Spleen (tissue), 11 donors: Measurements from ENCODE around the gene GLYATL3. TPM values are rescaled to one million over a fixed set of nuclear protein-coding genes. Genes with fewer than 3 reads are reported as not detected.

Source experiments
- DNase-seq: peaks from one replicate; pipeline ENCODE4 v3.0.0-alpha.2; 2020
- H3K27ac ChIP-seq, 8 donors: fragments of 200-600 bp; sonication (generic) in 7 of 8; 1 replicate in 4 of 8; 2 replicates in 4 of 8; pipeline versions ENCODE4 v1.5.0 to v1.8.0; 2016 to 2021; ENCODE audit warnings: inconsistent platforms in 4 of 8, mild to moderate bottlenecking in 4 of 8, moderate library complexity in 1 of 8
- H3K27me3 ChIP-seq, 7 donors: fragments of 200-600 bp; sonication (generic) in 6 of 7; replicated peaks in 1 of 7; 1 replicate in 4 of 7; 2 replicates in 3 of 7; pipeline versions ENCODE4 v1.5.0 to v1.8.0; 2016 to 2021; ENCODE audit warnings: inconsistent platforms in 3 of 7, mild to moderate bottlenecking in 1 of 7
- H3K36me3 ChIP-seq, 6 donors: fragments of 200-600 bp; sonication (generic) in 5 of 6; 1 replicate in 4 of 6; 2 replicates in 2 of 6; pipeline versions ENCODE4 v1.5.0 to v1.8.0; 2016 to 2021; ENCODE audit warnings: inconsistent platforms in 2 of 6
- H3K4me1 ChIP-seq, 6 donors: fragments of 200-600 bp; sonication (generic) in 5 of 6; 1 replicate in 3 of 6; 2 replicates in 3 of 6; pipeline versions ENCODE4 v1.5.0 to v1.8.0; 2016 to 2021; ENCODE audit warnings: inconsistent platforms in 3 of 6
- H3K4me3 ChIP-seq, 8 donors: fragments of 200-600 bp; sonication (generic) in 7 of 8; 1 replicate in 4 of 8; 2 replicates in 4 of 8; pipeline versions ENCODE4 v1.5.0 to v1.8.0; 2016 to 2021; ENCODE audit warnings: inconsistent platforms in 4 of 8, mild to moderate bottlenecking in 4 of 8, moderate library complexity in 2 of 8
- H3K9me3 ChIP-seq, 8 donors: fragments of 200-600 bp; sonication (generic) in 7 of 8; 1 replicate in 4 of 8; 2 replicates in 4 of 8; pipeline versions ENCODE4 v1.5.0 to v1.8.0; 2016 to 2021; ENCODE audit warnings: inconsistent platforms in 4 of 8
- POLR2A ChIP-seq, 3 donors: fragments of 450-650 bp; IDR thresholded peaks; one replicate each; pipeline ENCODE4 v1.5.1; 2017; ENCODE audit warnings: antibody characterized with exemption in 3 of 3, mild to moderate bottlenecking in 1 of 3
- POLR2AphosphoS5 ChIP-seq, 3 donors: sonication (generic); formaldehyde crosslinking; IDR thresholded peaks; one replicate each; pipeline ENCODE4 v1.5.1; 2017; ENCODE audit warnings: antibody characterized with exemption in 3 of 3
- WGBS, 5 donors: extraction: QIAGEN DNeasy Blood & Tissue Kit in 3 of 5; methylation state at CpG; one replicate each; pipeline versions ENCODE4 v1.1.5 to v1.1.7; 2013 to 2018; 5-methylcytosine and 5-hydroxymethylcytosine counted together
- intact Hi-C: fragments of 100-400 bp; cut with DNase I; formaldehyde crosslinking; loops from one replicate; pipeline ENCODE4 v1.15.0; 2023; ENCODE audit warnings: low total_unique reads
- polyA plus RNA-seq, 3 donors: library from polyadenylated mRNA; stranded (reverse); fragments of 200-250 nt; gene quantifications; one replicate each; pipeline ENCODE4 v1.2.1, GENCODE V29; 2013
- total RNA-seq, 7 donors: library from RNA; depleted of rRNA in 3 of 7; stranded (reverse); fragments of >200 nt in 3 of 7; fragmentation: NEBNext Ultra II Directional in 4 of 7; extraction: Animal tissue kit (Norgen Biotek cat#: 25700) in 4 of 7; gene quantifications; one replicate each; pipeline versions ENCODE4 v1.1.0 to v1.2.1, GENCODE V29; 2016 to 2021
- TF ChIP-seq, protein P1 (sequence below), 11 experiments: fragments of 200-600 bp in 7 of 11; fragments of 450-650 bp in 4 of 11; sonication (generic) in 4 of 11; IDR thresholded peaks in 8 of 11; conservative IDR thresholded peaks in 3 of 11; 1 replicate in 7 of 11; 2 replicates in 4 of 11; pipeline versions ENCODE4 v1.4.0 to v1.8.0; 2016 to 2021; ENCODE audit warnings: antibody characterized with exemption in 11 of 11, inconsistent platforms in 4 of 11, mild to moderate bottlenecking in 1 of 11
- donor health status: healthy with polysubstance abuse.
- donor health status: DM: no; HTN: no; CAD: no; lungs with moderate emphysema.
- donor health status: DM: no; HTN: no; CAD: no.
- donor health status: Bipolar disorder and iron deficiency.
- donor health status: healthy.
- donor health status: DM: no; HTN: no; CAD: no.
- donor health status: DM: yes; HTN: yes; CAD: no.

Gene GLYATL3
- total and polyA plus RNA-seq, 10 donors = not detected

DNA sequence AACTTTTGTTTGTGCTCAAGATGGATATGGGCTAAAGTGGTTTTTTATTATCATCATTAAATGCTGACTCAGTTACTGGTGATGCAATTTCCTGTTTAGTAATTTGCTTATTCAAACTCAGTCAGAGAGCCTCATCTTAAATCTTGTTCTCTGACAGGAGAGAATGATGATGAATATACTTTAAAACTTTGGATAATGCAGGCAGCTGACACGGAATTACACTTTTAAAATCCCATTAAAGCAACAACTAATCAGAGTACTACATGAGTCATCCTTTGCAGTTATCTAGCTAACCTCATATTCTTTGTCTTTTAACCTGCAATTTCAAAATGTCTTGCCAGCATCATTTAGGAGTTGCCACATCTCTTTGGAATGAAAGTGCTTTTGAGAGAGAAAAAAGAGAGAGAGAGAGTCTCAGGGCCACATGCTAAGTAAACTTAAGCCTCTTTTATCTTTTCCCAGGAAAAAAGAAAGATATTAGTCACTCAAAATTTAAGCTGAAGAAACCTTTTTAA lies 41.5 kb downstream of the GLYATL3 start:
- DNase-seq = no peak
- H3K27me3 ChIP-seq = no peaks in the 10 kb centered on the region
- H3K9me3 ChIP-seq = no peaks in the 10 kb centered on the region
- TF ChIP-seq POLR2AphosphoS5 (IDR thresholded peaks at IDR 0.05) = no peak
- no peak for TF ChIP-seq POLR2A (IDR thresholded peaks at IDR 0.05)
- TF ChIP-seq, protein P1, sequence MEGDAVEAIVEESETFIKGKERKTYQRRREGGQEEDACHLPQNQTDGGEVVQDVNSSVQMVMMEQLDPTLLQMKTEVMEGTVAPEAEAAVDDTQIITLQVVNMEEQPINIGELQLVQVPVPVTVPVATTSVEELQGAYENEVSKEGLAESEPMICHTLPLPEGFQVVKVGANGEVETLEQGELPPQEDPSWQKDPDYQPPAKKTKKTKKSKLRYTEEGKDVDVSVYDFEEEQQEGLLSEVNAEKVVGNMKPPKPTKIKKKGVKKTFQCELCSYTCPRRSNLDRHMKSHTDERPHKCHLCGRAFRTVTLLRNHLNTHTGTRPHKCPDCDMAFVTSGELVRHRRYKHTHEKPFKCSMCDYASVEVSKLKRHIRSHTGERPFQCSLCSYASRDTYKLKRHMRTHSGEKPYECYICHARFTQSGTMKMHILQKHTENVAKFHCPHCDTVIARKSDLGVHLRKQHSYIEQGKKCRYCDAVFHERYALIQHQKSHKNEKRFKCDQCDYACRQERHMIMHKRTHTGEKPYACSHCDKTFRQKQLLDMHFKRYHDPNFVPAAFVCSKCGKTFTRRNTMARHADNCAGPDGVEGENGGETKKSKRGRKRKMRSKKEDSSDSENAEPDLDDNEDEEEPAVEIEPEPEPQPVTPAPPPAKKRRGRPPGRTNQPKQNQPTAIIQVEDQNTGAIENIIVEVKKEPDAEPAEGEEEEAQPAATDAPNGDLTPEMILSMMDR (IDR thresholded peaks at IDR 0.05 in 8 of 11, conservative IDR thresholded peaks at IDR 0.05 in 3 of 11) = no peak
- H3K27ac ChIP-seq = no peak overlapping the region
- WGBS, 5 donors = 47 to 68% (median 58%) methylated on average over 1 of the region's 1 CpG
- H3K4me3 ChIP-seq = no peak overlapping the region
- H3K36me3 ChIP-seq = no peaks in the 10 kb centered on the region
- intact Hi-C loops = no loop called here
- H3K4me1 ChIP-seq = no peaks in the 10 kb centered on the region

DNA sequence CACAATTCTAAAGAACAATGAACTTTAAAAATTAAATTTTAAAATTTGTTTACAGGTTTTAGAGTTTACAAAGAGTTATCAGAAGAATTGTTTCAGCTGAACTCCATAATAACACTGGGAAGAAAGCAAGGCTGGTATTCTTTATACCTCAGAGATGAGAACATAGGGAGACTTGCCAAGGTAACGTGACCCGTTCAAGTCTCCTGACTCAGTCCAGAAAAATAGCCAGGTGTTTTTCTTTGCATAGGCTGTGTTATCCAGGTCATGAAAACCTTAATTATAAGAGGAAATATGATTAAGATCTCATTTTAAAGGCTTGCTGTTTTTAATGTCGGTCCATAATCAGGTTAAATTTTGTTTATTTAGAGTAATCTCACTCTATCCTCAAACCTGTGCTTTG lies 42.2 kb downstream of the GLYATL3 start:
- no peak for DNase-seq
- TF ChIP-seq POLR2AphosphoS5 (IDR thresholded peaks at IDR 0.05) (no peak), POLR2A (IDR thresholded peaks at IDR 0.05) (no peak)
- TF ChIP-seq, protein P1 (IDR thresholded peaks at IDR 0.05 in 8 of 11, conservative IDR thresholded peaks at IDR 0.05 in 3 of 11) = no peak
- Histone ChIP-seq H3K9me3 (no peaks in the 10 kb centered on the region), H3K4me3 (no peak overlapping the region), H3K36me3 (no peaks in the 10 kb centered on the region), H3K27me3 (no peaks in the 10 kb centered on the region), H3K27ac (no peak overlapping the region), H3K4me1 (no peaks in the 10 kb centered on the region)
- intact Hi-C loops = no loop called here
- WGBS, 5 donors = 88 to 93% (median 90%) methylated on average over 3 of the region's 3 CpGs

DNA sequence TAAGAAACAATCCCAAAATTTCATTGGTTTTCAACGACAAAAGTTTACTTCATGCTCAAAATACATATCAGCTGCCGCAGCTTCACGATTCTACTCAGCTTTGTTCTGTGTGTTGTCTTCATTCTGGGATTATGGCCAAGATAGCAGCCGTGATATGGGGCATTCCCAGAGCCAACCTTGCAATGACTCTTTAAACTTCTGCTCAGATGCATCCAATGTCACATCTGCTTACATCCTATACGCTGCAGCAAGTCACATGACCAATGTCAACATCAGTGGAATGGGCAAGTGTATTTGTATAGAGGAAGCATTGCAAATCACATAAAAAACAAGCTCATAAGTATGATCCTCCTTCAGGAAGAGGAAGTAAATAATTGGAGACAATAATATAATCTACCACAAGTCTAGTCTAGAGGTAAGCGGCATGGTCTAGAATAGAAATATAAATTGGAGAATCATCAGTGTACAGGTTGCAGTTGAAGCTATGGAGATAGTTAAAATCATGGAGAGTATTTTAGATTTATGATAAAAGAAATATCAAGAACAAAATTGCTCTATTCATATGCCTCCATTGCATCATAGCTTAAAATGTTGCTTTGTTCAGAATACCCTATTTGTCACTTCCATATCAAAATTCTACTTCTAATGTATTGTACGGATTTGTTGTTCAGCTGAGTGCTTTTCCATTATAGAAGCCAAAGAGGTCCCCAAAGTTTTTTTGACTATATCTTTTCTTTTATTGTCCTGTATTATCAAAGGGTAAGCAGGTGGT lies 43.5 kb downstream of the GLYATL3 start:
- H3K27me3 ChIP-seq = no peaks in the 10 kb centered on the region
- TF ChIP-seq, protein P1 (IDR thresholded peaks at IDR 0.05 in 8 of 11, conservative IDR thresholded peaks at IDR 0.05 in 3 of 11) = no peak
- no peaks in the 10 kb centered on the region for H3K4me1 ChIP-seq
- WGBS, 5 donors = 76 to 90% (median 86%) methylated on average over 7 of the region's 7 CpGs
- H3K9me3 ChIP-seq = no peaks in the 10 kb centered on the region
- no peak overlapping the region for H3K27ac ChIP-seq
- H3K36me3 ChIP-seq = no peaks in the 10 kb centered on the region
- intact Hi-C loops = no loop called here
- H3K4me3 ChIP-seq = no peak overlapping the region
- no peak for DNase-seq

DNA sequence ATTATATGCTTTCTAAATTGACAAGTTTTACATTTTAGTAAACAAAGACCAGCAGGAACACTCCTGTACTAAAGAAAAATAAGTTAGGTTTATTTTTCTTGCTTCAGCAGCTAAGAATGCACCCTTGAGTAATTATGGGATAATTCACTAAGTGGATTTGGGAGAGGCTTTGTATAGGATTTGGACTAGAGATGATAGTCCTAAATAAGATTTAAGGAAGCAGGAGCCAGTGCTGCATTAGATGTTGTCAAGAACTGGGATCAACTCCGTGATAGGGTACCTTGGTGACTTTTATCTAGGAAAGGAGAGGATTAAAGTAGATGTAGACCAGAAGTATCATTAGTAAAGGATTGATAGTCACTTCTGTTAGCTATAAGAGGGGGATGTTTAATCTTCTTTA lies 46.6 kb downstream of the GLYATL3 start:
- no peak overlapping the region for H3K27ac ChIP-seq
- DNase-seq = no peak
- no peaks in the 10 kb centered on the region for H3K36me3 ChIP-seq
- no peak for TF ChIP-seq POLR2A (IDR thresholded peaks at IDR 0.05)
- TF ChIP-seq, protein P1 (IDR thresholded peaks at IDR 0.05 in 8 of 11, conservative IDR thresholded peaks at IDR 0.05 in 3 of 11) = no peak
- TF ChIP-seq POLR2AphosphoS5 (IDR thresholded peaks at IDR 0.05) = no peak
- 79 to 92% (median 87%) methylated on average over 1 of the region's 1 CpG for WGBS, 5 donors
- H3K4me3 ChIP-seq = no peak overlapping the region
- intact Hi-C loops = no loop called here
- no peaks in the 10 kb centered on the region for H3K9me3 ChIP-seq
- H3K27me3 ChIP-seq = peaks cover 0 to 28% (median 19%) of the 10 kb centered on the region in 7 donors
- peaks cover 0 to 15% (median 14%) of the 10 kb centered on the region in 6 donors for H3K4me1 ChIP-seq
